ENCODE data around the gene MNDA.

The MNDA gene

DNA sequence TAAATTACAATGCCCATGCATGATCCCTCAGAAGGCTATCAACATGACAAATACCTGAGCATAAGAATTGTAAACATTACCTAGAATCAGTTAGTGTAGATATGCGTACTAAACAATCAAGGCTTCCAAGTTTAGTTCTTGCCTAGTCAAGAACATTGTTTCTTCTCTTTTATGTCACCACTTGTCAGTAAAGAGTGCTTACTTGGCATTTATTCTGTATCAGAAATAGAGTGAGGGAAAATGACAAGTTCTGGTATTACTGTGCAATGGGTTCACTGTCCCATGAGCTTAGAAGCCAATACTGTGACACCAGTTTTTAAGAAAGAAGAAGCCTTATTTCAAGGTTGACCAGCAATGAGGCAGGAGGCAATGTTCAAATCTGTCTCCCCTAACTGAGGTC, 27.5 kb upstream of the MNDA start:
- TF ChIP-seq, protein P1, sequence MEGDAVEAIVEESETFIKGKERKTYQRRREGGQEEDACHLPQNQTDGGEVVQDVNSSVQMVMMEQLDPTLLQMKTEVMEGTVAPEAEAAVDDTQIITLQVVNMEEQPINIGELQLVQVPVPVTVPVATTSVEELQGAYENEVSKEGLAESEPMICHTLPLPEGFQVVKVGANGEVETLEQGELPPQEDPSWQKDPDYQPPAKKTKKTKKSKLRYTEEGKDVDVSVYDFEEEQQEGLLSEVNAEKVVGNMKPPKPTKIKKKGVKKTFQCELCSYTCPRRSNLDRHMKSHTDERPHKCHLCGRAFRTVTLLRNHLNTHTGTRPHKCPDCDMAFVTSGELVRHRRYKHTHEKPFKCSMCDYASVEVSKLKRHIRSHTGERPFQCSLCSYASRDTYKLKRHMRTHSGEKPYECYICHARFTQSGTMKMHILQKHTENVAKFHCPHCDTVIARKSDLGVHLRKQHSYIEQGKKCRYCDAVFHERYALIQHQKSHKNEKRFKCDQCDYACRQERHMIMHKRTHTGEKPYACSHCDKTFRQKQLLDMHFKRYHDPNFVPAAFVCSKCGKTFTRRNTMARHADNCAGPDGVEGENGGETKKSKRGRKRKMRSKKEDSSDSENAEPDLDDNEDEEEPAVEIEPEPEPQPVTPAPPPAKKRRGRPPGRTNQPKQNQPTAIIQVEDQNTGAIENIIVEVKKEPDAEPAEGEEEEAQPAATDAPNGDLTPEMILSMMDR (IDR thresholded peaks at IDR 0.05; ENCODE audit: low read depth, low read length, poor library complexity, severe bottlenecking): no peak
- TF ChIP-seq EZH2phosphoT487 (IDR thresholded peaks at IDR 0.05; ENCODE audit: borderline replicate concordance, low read length): no peak
- Histone ChIP-seq H3K27me3 (ENCODE audit: control insufficient read depth, low read length) (peaks cover 13% of the 10 kb centered on the region), H3K79me2 (ENCODE audit: control insufficient read depth, low read length) (no peaks in the 10 kb centered on the region), H3K9me2 (replicated peaks; ENCODE audit: control insufficient read depth, low read length) (no peaks in the 10 kb centered on the region), H3F3A (ENCODE audit: control insufficient read depth, insufficient read depth) (no peaks in the 10 kb centered on the region), H3K27ac (ENCODE audit: low read depth, low read length) (no peak overlapping the region), H3K4me3 (ENCODE audit: low read length) (no peak overlapping the region), H3K9me3 (ENCODE audit: control insufficient read depth, insufficient read depth, low read length) (no peaks in the 10 kb centered on the region), H4K20me1 (ENCODE audit: control insufficient read depth, insufficient read depth, low read depth, low read length) (no peaks in the 10 kb centered on the region), H3K4me2 (ENCODE audit: low read length) (no peak overlapping the region), H3K36me3 (ENCODE audit: control insufficient read depth, low read length) (no peaks in the 10 kb centered on the region), H3K4me1 (ENCODE audit: control insufficient read depth, low read length) (no peaks in the 10 kb centered on the region)

DNA sequence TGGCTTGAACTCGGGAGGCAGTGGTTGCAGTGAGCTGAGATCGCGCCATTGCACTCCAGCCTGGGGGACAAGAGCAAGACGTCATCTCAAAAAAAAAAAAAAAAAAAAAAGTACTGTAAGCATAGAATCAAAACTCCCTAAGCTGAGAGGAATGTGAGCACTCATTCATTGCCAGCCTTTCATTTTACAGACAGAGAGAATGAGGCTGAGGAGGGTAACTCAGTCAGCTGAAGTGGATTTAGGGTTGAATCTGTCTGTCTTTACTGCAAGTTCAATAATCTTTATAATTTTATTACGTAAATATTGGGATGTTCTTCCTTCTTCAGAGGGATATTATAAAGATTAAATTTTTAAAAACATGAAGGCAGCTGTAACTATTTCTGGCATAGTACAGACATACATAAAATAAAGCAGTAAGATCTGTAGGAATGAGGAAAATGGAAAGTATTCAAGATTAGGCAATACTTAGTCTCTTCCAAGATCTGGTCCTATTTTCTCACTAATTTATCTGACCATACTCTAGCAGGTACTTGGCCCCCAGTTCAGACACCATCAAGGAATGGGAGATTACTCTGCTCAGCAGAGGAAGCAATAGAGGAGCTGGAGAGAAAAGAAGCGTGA, 24.1 kb upstream of the MNDA start:
- Histone ChIP-seq H3K9me2 (replicated peaks; ENCODE audit: control insufficient read depth, low read length) (no peaks in the 10 kb centered on the region), H3F3A (ENCODE audit: control insufficient read depth, insufficient read depth) (no peaks in the 10 kb centered on the region), H3K36me3 (ENCODE audit: control insufficient read depth, low read length) (no peaks in the 10 kb centered on the region), H3K4me2 (ENCODE audit: low read length) (no peak overlapping the region), H3K79me2 (ENCODE audit: control insufficient read depth, low read length) (no peaks in the 10 kb centered on the region), H3K27ac (ENCODE audit: low read depth, low read length) (no peak overlapping the region), H3K27me3 (ENCODE audit: control insufficient read depth, low read length) (peaks cover 13% of the 10 kb centered on the region), H3K4me1 (ENCODE audit: control insufficient read depth, low read length) (no peaks in the 10 kb centered on the region), H4K20me1 (ENCODE audit: control insufficient read depth, insufficient read depth, low read depth, low read length) (no peaks in the 10 kb centered on the region), H3K9me3 (ENCODE audit: control insufficient read depth, insufficient read depth, low read length) (no peaks in the 10 kb centered on the region), H3K4me3 (ENCODE audit: low read length) (no peak overlapping the region)
- TF ChIP-seq, protein P1 (IDR thresholded peaks at IDR 0.05; ENCODE audit: low read depth, low read length, poor library complexity, severe bottlenecking): no peak
- TF ChIP-seq EZH2phosphoT487 (IDR thresholded peaks at IDR 0.05; ENCODE audit: borderline replicate concordance, low read length): no peak

DNA sequence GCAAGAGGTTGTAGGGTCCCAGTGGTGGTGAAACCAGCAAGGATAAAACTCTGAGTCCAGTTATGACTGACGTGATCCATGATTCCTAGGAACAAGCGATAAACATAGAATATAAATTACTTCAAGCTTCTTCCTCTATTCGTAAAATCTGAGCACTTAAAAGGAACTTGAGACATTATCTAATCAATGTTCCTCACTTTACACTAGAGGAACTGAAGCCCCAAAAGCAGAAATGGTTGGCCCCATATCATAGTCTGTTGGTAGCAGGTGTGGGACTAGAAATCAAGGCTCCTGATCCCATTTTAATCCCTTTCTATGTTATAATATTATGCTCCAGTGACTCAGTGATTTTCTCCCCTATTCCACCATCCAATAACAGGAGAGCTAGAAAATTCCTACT, 21.9 kb upstream of the MNDA start:
- Histone ChIP-seq H3K27ac (ENCODE audit: low read depth, low read length) (no peak overlapping the region), H3K4me2 (ENCODE audit: low read length) (no peak overlapping the region), H3K36me3 (ENCODE audit: control insufficient read depth, low read length) (no peaks in the 10 kb centered on the region), H3K4me3 (ENCODE audit: low read length) (no peak overlapping the region), H3K9me2 (replicated peaks; ENCODE audit: control insufficient read depth, low read length) (no peaks in the 10 kb centered on the region), H3K9me3 (ENCODE audit: control insufficient read depth, insufficient read depth, low read length) (no peaks in the 10 kb centered on the region), H4K20me1 (ENCODE audit: control insufficient read depth, insufficient read depth, low read depth, low read length) (no peaks in the 10 kb centered on the region), H3K79me2 (ENCODE audit: control insufficient read depth, low read length) (no peaks in the 10 kb centered on the region), H3F3A (ENCODE audit: control insufficient read depth, insufficient read depth) (no peaks in the 10 kb centered on the region), H3K27me3 (ENCODE audit: control insufficient read depth, low read length) (peaks cover 2% of the 10 kb centered on the region), H3K4me1 (ENCODE audit: control insufficient read depth, low read length) (no peaks in the 10 kb centered on the region)
- TF ChIP-seq EZH2phosphoT487 (IDR thresholded peaks at IDR 0.05; ENCODE audit: borderline replicate concordance, low read length): no peak

DNA sequence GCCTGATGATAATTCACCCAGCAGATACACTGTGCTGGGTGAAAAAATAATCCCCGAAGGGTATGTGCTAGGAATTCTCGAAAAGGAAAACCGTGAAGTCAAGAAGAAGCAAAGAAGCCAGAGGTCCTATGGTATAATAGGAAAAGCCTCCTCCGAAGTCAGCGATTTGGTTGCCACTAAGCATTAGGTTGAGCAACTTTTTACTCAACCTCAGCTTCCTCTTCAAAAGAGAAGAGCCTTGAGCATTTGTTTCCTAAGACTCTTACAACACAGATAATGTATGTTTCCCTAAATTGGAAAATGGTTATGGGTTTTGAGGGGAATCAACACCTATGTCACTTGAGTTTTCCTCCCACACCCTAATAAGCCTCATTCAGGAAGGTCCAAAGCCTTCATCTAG, 21.3 kb upstream of the MNDA start:
- H3K27ac ChIP-seq (ENCODE audit: low read depth, low read length): no peak overlapping the region
- H3K4me1 ChIP-seq (ENCODE audit: control insufficient read depth, low read length): no peaks in the 10 kb centered on the region
- H3K27me3 ChIP-seq (ENCODE audit: control insufficient read depth, low read length): peaks cover 2% of the 10 kb centered on the region; the same call in 1 of the 2 replicates
- no peaks in the 10 kb centered on the region for H3K9me2 ChIP-seq (replicated peaks; ENCODE audit: control insufficient read depth, low read length)
- H3K4me3 ChIP-seq (ENCODE audit: low read length): no peak overlapping the region
- no peaks in the 10 kb centered on the region for H3K9me3 ChIP-seq (ENCODE audit: control insufficient read depth, insufficient read depth, low read length)
- no peak overlapping the region for H3K4me2 ChIP-seq (ENCODE audit: low read length)
- no peaks in the 10 kb centered on the region for H3F3A ChIP-seq (ENCODE audit: control insufficient read depth, insufficient read depth)
- no peaks in the 10 kb centered on the region for H3K36me3 ChIP-seq (ENCODE audit: control insufficient read depth, low read length)
- H4K20me1 ChIP-seq (ENCODE audit: control insufficient read depth, insufficient read depth, low read depth, low read length): no peaks in the 10 kb centered on the region
- no peak for TF ChIP-seq EZH2phosphoT487 (IDR thresholded peaks at IDR 0.05; ENCODE audit: borderline replicate concordance, low read length)
- TF ChIP-seq, protein P1 (IDR thresholded peaks at IDR 0.05; ENCODE audit: low read depth, low read length, poor library complexity, severe bottlenecking): no peak
- no peaks in the 10 kb centered on the region for H3K79me2 ChIP-seq (ENCODE audit: control insufficient read depth, low read length)

All from DOHH2 (cell line).